Testis (tissue), 3 donors: ENCODE results near the gene EGR1. TPM values are rescaled to one million over a fixed set of nuclear protein-coding genes. Genes with fewer than 3 reads are reported as not detected.
A peak's percentile ranks its signal among the peaks of the same experiment; 100 is the strongest.

ENCODE experiments used
- DNase-seq: peaks from one replicate; pipeline ENCODE4 v3.0.0-alpha.2; 2019
- H3K27ac ChIP-seq, 2 donors: fragments of 200-600 bp; sonication (generic); one replicate each; pipeline ENCODE4 v1.5.1; 2019
- H3K27me3 ChIP-seq: fragments of 200-600 bp; sonication (generic); one replicate; pipeline ENCODE4 v1.5.1; 2019
- H3K36me3 ChIP-seq: fragments of 200-600 bp; sonication (generic); one replicate; pipeline ENCODE4 v1.5.1; 2017; ENCODE audit warnings: low read depth; ENCODE audit errors: missing control alignments
- H3K4me1 ChIP-seq: fragments of 200-600 bp; sonication (generic); one replicate; pipeline ENCODE4 v1.5.1; 2019
- H3K4me3 ChIP-seq, 2 donors: fragments of 200-600 bp; sonication (generic); one replicate each; pipeline ENCODE4 v1.5.1; 2017 to 2019
- H3K9me3 ChIP-seq: fragments of 200-600 bp; sonication (generic); one replicate; pipeline ENCODE4 v1.5.1; 2017
- POLR2A ChIP-seq: fragments of 450-650 bp; IDR thresholded peaks from one replicate; pipeline ENCODE4 v1.6.1; 2017; ENCODE audit warnings: antibody characterized with exemption, mild to moderate bottlenecking, moderate library complexity
- WGBS, 2 donors: methylation state at CpG; one replicate each; pipeline ENCODE4 v1.1.5; 2018; 5-methylcytosine and 5-hydroxymethylcytosine counted together
- intact Hi-C: fragments of 100-400 bp; cut with DNase I; formaldehyde crosslinking; loops from one replicate; pipeline ENCODE4 v1.15.1; 2023; ENCODE audit warnings: low total_unique reads
- polyA plus RNA-seq: library from polyadenylated mRNA; stranded (reverse); fragments of 350-450 nt; fragmentation: Illumina TruSeq; extraction: RNeasy Lipid Tissue Mini Kit (QIAGEN cat#74804); gene quantifications from one replicate; pipeline ENCODE4 v1.2.3, GENCODE V29; 2014; ENCODE audit warnings: low read depth, low replicate concordance; ENCODE audit not compliant: insufficient read depth
- total RNA-seq, 2 donors: library from RNA; depleted of rRNA; stranded (reverse); fragments of >200 nt; gene quantifications; one replicate each; pipeline ENCODE4 v1.2.3, GENCODE V29; 2016
- TF ChIP-seq, protein P1 (sequence below), 3 experiments: fragments of 450-650 bp in 2 of 3; fragments of 200-600 bp in 1 of 3; sonication (generic) in 1 of 3; IDR thresholded peaks; one replicate each; pipeline ENCODE4 v1.5.1; 2016 to 2019; ENCODE audit warnings: antibody characterized with exemption in 3 of 3, mild to moderate bottlenecking in 2 of 3, moderate library complexity in 1 of 3

EGR1 gene
- total and polyA plus RNA-seq, 3 donors from 2014 or later = 8.7 to 63.6 (median 11.9) TPM

DNA sequence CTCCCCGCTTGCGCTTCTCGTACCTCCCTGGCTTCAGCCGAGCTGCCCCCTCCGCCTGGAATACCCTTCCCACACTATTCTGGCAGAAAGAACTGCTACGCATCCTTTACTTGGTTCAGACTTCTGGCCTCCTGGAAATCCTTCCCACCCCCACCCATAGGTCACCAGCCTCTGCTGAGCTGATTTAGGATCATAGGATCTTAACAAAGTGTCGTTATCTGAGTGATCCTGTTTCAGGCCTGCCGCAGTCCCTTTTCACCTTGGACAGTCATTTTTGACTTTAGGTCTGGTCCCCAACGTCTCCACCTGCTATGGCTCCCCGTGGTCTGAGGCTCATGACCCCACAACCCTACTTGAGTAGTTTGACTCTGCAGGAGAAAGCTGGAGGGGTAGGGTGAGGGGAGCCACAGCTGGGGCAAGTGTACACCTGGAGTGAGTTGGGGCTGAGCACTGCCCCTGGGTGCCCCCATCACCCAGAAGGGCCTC lies 27.3 kb downstream of the EGR1 start:
- Histone ChIP-seq H3K4me3 (peak overlapping the region; percentile 53 to 65), H3K27me3 (no peaks in the 10 kb centered on the region), H3K27ac (peak overlapping the region; percentile 31 to 63), H3K36me3 (no peaks in the 10 kb centered on the region), H3K4me1 (peaks cover 24% of the 10 kb centered on the region), H3K9me3 (no peaks in the 10 kb centered on the region)
- no peak for TF ChIP-seq POLR2A
- TF ChIP-seq, protein P1, sequence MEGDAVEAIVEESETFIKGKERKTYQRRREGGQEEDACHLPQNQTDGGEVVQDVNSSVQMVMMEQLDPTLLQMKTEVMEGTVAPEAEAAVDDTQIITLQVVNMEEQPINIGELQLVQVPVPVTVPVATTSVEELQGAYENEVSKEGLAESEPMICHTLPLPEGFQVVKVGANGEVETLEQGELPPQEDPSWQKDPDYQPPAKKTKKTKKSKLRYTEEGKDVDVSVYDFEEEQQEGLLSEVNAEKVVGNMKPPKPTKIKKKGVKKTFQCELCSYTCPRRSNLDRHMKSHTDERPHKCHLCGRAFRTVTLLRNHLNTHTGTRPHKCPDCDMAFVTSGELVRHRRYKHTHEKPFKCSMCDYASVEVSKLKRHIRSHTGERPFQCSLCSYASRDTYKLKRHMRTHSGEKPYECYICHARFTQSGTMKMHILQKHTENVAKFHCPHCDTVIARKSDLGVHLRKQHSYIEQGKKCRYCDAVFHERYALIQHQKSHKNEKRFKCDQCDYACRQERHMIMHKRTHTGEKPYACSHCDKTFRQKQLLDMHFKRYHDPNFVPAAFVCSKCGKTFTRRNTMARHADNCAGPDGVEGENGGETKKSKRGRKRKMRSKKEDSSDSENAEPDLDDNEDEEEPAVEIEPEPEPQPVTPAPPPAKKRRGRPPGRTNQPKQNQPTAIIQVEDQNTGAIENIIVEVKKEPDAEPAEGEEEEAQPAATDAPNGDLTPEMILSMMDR (IDR thresholded peaks at IDR 0.05) = no peak
- intact Hi-C loops = no loop called here
- WGBS, 2 donors = 0 to 14% methylated on average over 8 to 10 of the region's 10 CpGs
- no peak for DNase-seq

DNA sequence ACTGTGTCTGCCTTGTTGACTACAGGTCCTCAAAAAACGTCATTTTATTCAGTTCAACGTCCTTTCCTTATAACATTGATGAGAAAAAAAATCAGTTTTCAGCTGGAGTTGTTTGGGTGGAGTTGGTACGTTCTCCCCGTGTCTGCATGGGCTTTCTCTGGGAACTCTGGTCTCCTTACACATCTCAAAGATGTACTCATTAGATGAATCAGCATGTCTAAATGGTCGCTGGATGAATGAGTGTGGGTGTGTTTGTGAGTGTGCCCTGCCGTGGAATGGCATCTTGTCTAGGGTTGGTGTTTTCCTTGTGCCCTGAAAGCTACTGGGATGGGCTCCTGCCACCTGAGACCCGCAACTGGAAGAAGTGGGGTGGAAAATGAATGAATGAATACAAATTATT lies 30.1 kb downstream of the EGR1 start:
- 84 to 87% methylated on average over 7 of the region's 7 CpGs for WGBS, 2 donors
- TF ChIP-seq, protein P1 (IDR thresholded peaks at IDR 0.05) = no peak
- no peak for TF ChIP-seq POLR2A
- DNase-seq = no peak
- Histone ChIP-seq H3K4me1 (peaks cover 14% of the 10 kb centered on the region), H3K9me3 (no peaks in the 10 kb centered on the region), H3K27ac (no peak overlapping the region), H3K4me3 (no peak overlapping the region), H3K36me3 (no peaks in the 10 kb centered on the region), H3K27me3 (no peaks in the 10 kb centered on the region)
- intact Hi-C loops = no loop called here

DNA sequence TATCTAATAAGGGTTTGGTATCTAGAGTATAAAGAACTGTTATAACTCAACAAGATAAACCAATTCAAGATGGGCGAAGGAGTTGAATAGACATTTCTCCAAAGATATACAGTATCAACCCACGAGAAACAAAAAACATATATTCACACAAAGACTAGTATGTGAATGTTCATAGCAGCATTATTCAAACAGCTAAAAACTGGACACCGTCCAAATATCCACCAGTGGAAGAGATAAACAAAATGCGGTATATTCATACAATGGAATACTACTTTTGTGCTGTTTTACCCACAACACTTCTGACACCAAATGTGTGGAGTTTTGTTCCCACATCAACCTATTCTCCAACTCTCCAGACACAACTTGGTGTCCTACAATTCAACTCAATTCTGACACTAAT lies 33.1 kb downstream of the EGR1 start:
- 52 to 59% methylated on average over 4 of the region's 4 CpGs for WGBS, 2 donors
- no peak overlapping the region for H3K4me3 ChIP-seq
- TF ChIP-seq, protein P1 (IDR thresholded peaks at IDR 0.05) = no peak
- TF ChIP-seq POLR2A = no peak
- H3K4me1 ChIP-seq = no peaks in the 10 kb centered on the region
- no peak overlapping the region for H3K27ac ChIP-seq
- no peaks in the 10 kb centered on the region for H3K27me3 ChIP-seq
- H3K9me3 ChIP-seq = no peaks in the 10 kb centered on the region
- intact Hi-C loops = no loop called here
- no peak for DNase-seq
- H3K36me3 ChIP-seq = no peaks in the 10 kb centered on the region

DNA sequence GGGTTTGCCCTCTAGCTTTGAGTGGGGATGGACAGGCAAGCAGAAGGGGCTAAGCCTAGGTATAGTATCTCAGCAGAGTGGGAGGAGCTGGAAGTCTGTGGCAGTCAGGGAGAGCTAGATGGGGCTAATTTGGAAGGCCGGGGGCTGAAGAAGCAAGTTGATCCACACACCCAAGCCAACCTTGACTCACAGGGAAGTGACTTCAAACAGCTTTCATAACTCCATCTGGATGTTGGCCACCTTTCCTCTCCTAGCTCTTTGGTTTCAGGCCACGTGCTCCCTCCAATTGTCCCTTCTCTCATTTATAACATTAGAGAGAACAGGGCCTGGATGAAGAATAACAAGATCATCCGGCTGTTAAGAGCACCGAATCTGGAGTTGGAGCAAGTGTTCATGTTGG lies 36.8 kb downstream of the EGR1 start:
- H3K27me3 ChIP-seq = no peaks in the 10 kb centered on the region
- intact Hi-C loops = loop anchor here (10.0 kb wide), 1 partner anchor 47 kb away; no protein-coding TSS in a partner anchor

More for the DNA sequence above, 36.8 kb downstream of the EGR1 start:
- Histone ChIP-seq H3K4me1 (no peaks in the 10 kb centered on the region), H3K9me3 (no peaks in the 10 kb centered on the region), H3K36me3 (no peaks in the 10 kb centered on the region), H3K27ac (no peak overlapping the region), H3K4me3 (no peak overlapping the region)
- WGBS, 2 donors = 78 to 86% methylated on average over 4 of the region's 4 CpGs
- no peak for DNase-seq
- TF ChIP-seq, protein P1 (IDR thresholded peaks at IDR 0.05) = no peak
- no peak for TF ChIP-seq POLR2A
